Measurements from ENCODE around the gene GYS2. TPM values are rescaled to one million over a fixed set of nuclear protein-coding genes. Genes with fewer than 3 reads are reported as not detected.

GYS2 gene
- total RNA-seq, 4 donors from 2014 or later, result 0.16 TPM; not detected in 3

GRCh38 chr12:21501258-21502163 lies 103.1 kb downstream of the GYS2 start, which contains the start of the genes GOLT1B and RECQL:
Gene GOLT1B, plus strand, starts transcription at chr12:21501789. Its CDS starts 135 bp downstream, at chr12:21501924.
Gene RECQL, minus strand, starts transcription at chr12:21501635. Its CDS starts 2,065 bp downstream, at chr12:21499570.
- H3K4me1 ChIP-seq, result peaks cover 14 to 34% (median 25%) of the 10 kb centered on the region in 4 donors
- H3K9me3 ChIP-seq, result no peaks in the 10 kb centered on the region
- H3K36me3 ChIP-seq, result peaks cover 0 to 8% (median 0%) of the 10 kb centered on the region in 4 donors
- in situ Hi-C loops (cut with MboI; ENCODE audit: low pct_ligation_motif_present in 1 of 4, low pct_unique_long_range_greater_than_20kb in 1 of 4, low sequenced_read_pairs in 3 of 4) (loop anchor here in 1 of 4 donors (10.0 kb wide), 1 partner anchor 543 kb away; the partner anchor contains the start of gene CMAS), intact Hi-C loops (cut with DNase I; ENCODE audit: low total_unique reads) (loop anchor here (10.0 kb wide), 1 partner anchor 183 kb away; no protein-coding TSS in a partner anchor)
- peak within 1 kb of the TSS; percentile 87 to 92 (median 89) for H3K27ac ChIP-seq
- TF ChIP-seq, protein P1, sequence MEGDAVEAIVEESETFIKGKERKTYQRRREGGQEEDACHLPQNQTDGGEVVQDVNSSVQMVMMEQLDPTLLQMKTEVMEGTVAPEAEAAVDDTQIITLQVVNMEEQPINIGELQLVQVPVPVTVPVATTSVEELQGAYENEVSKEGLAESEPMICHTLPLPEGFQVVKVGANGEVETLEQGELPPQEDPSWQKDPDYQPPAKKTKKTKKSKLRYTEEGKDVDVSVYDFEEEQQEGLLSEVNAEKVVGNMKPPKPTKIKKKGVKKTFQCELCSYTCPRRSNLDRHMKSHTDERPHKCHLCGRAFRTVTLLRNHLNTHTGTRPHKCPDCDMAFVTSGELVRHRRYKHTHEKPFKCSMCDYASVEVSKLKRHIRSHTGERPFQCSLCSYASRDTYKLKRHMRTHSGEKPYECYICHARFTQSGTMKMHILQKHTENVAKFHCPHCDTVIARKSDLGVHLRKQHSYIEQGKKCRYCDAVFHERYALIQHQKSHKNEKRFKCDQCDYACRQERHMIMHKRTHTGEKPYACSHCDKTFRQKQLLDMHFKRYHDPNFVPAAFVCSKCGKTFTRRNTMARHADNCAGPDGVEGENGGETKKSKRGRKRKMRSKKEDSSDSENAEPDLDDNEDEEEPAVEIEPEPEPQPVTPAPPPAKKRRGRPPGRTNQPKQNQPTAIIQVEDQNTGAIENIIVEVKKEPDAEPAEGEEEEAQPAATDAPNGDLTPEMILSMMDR (IDR thresholded peaks at IDR 0.05), result no peak
- TF ChIP-seq POLR2AphosphoS5 (IDR thresholded peaks at IDR 0.05), result peak; percentile 73 to 79 (median 76)
- TF ChIP-seq POLR2A (IDR thresholded peaks at IDR 0.05), result peak; percentile 67
- 0 to 1% methylated on average over 7 to 55 of the region's 61 CpGs for WGBS, 2 donors (ENCODE audit: low coverage in 1 of 2)
- no peaks in the 10 kb centered on the region for H3K27me3 ChIP-seq
- DNase-seq, result peak; percentile 95
- peak within 1 kb of the TSS; percentile 84 to 98 (median 92) for H3K4me3 ChIP-seq

DNA sequence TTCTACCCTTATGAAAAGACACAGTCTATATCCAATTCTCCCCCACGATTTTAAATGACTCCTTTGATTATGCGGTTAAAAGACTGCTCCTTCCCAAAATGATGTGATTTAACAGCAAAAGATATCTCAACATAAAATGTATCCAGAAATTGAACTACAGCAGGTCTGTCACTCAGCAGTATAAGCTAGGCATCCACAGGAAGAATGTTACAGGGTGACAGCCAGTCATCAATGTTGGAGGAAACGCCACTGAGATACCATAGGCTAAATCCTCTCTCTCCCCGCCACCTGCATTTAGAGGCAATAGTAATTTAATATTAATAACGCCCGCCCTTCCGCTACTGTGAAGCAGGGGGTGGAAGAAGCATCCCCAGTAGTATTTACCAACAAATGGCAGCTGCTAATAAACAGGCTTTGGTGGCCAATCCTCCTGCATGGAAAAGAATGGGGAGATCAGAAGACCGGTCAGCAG lies 103.8 kb downstream of the GYS2 start:
- H3K27me3 ChIP-seq, result no peaks in the 10 kb centered on the region
- peaks cover 14 to 34% (median 25%) of the 10 kb centered on the region in 4 donors for H3K4me1 ChIP-seq
- H3K36me3 ChIP-seq, result peaks cover 0 to 14% (median 0%) of the 10 kb centered on the region in 4 donors
- no peaks in the 10 kb centered on the region for H3K9me3 ChIP-seq
- peak overlapping the region; percentile 87 to 92 (median 89) for H3K27ac ChIP-seq
- WGBS, 2 donors (ENCODE audit: low coverage in 1 of 2), result 7 to 16% methylated on average over 6 to 8 of the region's 8 CpGs
- in situ Hi-C loops (cut with MboI; ENCODE audit: low pct_ligation_motif_present in 1 of 4, low pct_unique_long_range_greater_than_20kb in 1 of 4, low sequenced_read_pairs in 3 of 4), result loop anchor here in 1 of 4 donors (10.0 kb wide), 1 partner anchor 544 kb away; the partner anchor contains the start of gene CMAS
- intact Hi-C loops (cut with DNase I; ENCODE audit: low total_unique reads), result loop anchor here (10.0 kb wide), 1 partner anchor 184 kb away; no protein-coding TSS in a partner anchor
- H3K4me3 ChIP-seq, result peak overlapping the region; percentile 58 to 98 (median 85)
- DNase-seq, result no peak
- TF ChIP-seq POLR2A (IDR thresholded peaks at IDR 0.05) (no peak), EP300 (IDR thresholded peaks at IDR 0.05; ENCODE audit: low read depth) (no peak), POLR2AphosphoS5 (IDR thresholded peaks at IDR 0.05) (no peak)
- TF ChIP-seq, protein P1 (IDR thresholded peaks at IDR 0.05), result no peak

- H3K27me3 ChIP-seq, result no peaks in the 10 kb centered on the region
- H3K27ac ChIP-seq, result no peak overlapping the region
- in situ Hi-C loops (cut with MboI; ENCODE audit: low pct_ligation_motif_present in 1 of 4, low pct_unique_long_range_greater_than_20kb in 1 of 4, low sequenced_read_pairs in 3 of 4) (loop anchor here in 1 of 4 donors (10.0 kb wide), 1 partner anchor 545 kb away; the partner anchor contains the start of gene CMAS), intact Hi-C loops (cut with DNase I; ENCODE audit: low total_unique reads) (loop anchor here (5.0 to 10.0 kb wide), 2 partner anchors 185 to 1033 kb away; no protein-coding TSS in a partner anchor)
- WGBS, 2 donors (ENCODE audit: low coverage in 1 of 2), result 74 to 80% methylated on average over 2 of the region's 2 CpGs
- no peaks in the 10 kb centered on the region for H3K9me3 ChIP-seq
- DNase-seq, result no peak
- H3K4me1 ChIP-seq, result peaks cover 14 to 34% (median 25%) of the 10 kb centered on the region in 4 donors
- H3K4me3 ChIP-seq, result no peak overlapping the region
- peaks cover 0 to 21% (median 0%) of the 10 kb centered on the region in 4 donors for H3K36me3 ChIP-seq
- no peak for TF ChIP-seq POLR2AphosphoS5 (IDR thresholded peaks at IDR 0.05)
- TF ChIP-seq, protein P1 (IDR thresholded peaks at IDR 0.05), result no peak
- TF ChIP-seq EP300 (IDR thresholded peaks at IDR 0.05; ENCODE audit: low read depth), result no peak
- TF ChIP-seq POLR2A (IDR thresholded peaks at IDR 0.05), result no peak
Observed at GRCh38 chr12:21499765-21500164, 104.9 kb downstream of the GYS2 start.

Other genes with a start within 250 kb of the GYS2 start
- not detected for gene IAPP, start 231.9 kb downstream of the GYS2 start, total RNA-seq
- 10 to 100 TPM in 3 of 4 donors, 1 to 10 TPM in 1; 9.8 to 41.0 (median 27.0) TPM for gene PYROXD1, start 167.2 kb downstream of the GYS2 start, total RNA-seq
- 10 to 100 TPM in 3 of 4 donors, 1 to 10 TPM in 1; 2.2 to 32.0 (median 13.5) TPM for gene RECQL, start 103.2 kb downstream of the GYS2 start, total RNA-seq
- 10 to 100 TPM in 3 of 4 donors, 1 to 10 TPM in 1; 8.6 to 14.6 (median 13.1) TPM for gene GOLT1B, start 103.1 kb downstream of the GYS2 start, total RNA-seq
- gene SPX, start 78.6 kb downstream of the GYS2 start, total RNA-seq, result not detected
- gene LDHB, start 53.0 kb upstream of the GYS2 start, total RNA-seq, result 100 to 1,000 TPM in 3 of 4 donors, 10 to 100 TPM in 1; 68.1 to 145 (median 118) TPM
- gene KCNJ8, start 169.9 kb upstream of the GYS2 start, total RNA-seq, result 10 to 100 TPM in 1 of 4 donors, 1 to 10 TPM in 3; 3.0 to 22.1 (median 3.6) TPM